ENCODE results near the gene CFAP299. TPM values are rescaled to one million over a fixed set of nuclear protein-coding genes. Genes with fewer than 3 reads are reported as not detected.
"Not testable (repeated sequence)": the region's sequence is repeated elsewhere in the genome, so short reads cannot be mapped to it uniquely, and the experiment has no call there.

Gene CFAP299
- polyA plus RNA-seq, 4 donors = 0.38 to 0.76 (median 0.55) TPM

DNA sequence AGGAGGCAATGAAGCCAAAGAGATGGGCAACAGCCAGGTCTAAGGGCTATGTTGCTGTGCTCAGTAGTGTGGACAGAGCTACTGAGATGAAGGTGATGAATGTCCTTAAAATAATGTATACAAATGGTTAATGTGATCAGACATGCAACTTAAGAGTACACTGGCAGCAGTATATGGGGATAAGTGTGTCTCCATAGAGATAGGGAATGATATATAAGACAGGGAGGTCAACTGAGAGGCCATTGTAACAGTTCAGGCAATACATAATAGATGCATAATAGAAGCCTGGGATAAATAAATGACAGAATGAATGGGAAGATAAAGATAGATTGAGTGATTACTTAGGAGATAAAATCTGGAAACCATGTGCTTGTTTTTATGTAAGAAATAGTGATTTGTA, 250.0 kb downstream of the CFAP299 start:
- no peak for DNase-seq (ENCODE audit: low read depth in 4 of 4, low spot score in 2 of 4)

DNA sequence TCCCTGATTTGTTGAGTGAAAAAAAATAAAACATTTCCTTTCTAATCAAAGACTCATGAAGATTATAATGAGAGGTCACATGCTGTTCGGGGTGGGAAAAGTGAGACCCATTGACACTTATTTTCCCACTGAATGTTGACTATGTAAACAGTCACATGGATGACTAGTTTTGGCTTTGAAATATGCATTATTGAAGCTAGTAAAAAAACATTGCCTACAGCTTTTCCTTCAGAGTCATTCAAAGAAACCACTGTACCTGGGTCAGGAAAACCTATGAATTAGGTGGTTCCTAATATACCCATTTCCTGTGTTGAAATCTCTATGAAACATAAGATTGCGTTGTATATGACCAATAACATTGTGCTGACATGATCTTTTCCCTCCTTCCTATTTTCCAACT, 251.2 kb downstream of the CFAP299 start:
- DNase-seq (ENCODE audit: low read depth in 4 of 4, low spot score in 2 of 4) = no peak

DNA sequence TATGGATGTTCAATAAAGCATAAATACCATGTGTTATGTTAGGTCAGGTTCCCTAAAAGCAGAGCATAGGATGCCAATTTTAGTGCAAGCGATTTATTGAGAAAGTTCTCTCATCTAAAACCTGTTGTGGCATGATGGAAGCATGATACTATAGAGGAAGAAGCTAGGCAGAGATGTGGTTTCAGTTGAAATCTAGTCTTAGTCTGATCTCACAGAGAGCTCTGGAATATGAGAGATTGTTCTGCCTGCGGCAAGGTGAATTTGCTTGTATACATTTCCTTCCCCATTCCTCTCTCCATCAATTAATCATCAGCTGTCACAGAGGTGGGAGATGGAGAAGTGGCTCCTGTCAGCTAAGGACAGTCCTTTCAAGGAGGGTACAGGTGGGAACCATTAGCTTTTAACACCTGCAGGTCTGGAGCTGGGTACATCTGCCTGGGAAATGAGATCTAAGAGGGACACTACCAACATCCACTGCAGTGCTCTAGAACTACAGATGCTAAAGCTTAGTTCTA, 252.4 kb downstream of the CFAP299 start:
- no peak for DNase-seq (ENCODE audit: low read depth in 4 of 4, low spot score in 2 of 4)

DNA sequence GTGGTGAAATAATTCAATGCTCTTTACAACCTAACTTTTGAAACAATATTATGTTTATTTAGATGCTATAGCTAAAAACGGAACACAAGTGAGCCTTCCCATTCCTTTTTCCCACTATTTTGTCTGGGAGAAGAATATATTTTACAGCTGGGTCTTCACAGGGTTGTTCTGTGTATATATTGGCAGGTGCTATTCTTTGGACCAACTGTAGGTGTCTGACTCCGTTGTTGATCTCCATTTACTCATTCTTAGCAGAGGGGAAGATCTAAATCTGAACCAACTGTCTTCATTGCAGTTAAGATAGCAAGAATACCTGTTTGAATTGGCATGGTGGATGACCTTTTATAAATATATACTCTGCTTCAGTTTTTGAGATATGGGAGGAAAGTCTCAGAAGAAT, 257.4 kb downstream of the CFAP299 start:
- DNase-seq (ENCODE audit: low read depth in 4 of 4, low spot score in 2 of 4) = no peak

DNA sequence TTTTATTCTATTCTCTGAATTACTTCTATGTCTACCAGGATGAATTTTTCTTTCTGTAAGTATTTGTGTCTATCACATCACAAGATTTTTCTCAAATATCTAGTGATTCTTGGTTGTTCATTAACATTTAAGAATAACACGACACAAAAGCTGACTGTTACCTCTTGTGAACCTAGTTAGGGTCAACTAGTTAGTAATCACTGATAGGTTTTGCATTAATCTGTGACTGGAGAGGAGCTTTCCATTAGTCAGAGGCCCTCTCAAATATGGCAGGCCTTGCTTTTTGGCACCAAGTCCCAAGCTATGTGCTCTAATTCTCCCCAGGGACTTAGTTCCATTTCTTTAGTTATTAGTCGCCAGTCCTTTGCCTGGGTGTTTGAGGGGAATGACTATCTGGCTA, 259.2 kb downstream of the CFAP299 start:
- no peak for DNase-seq (ENCODE audit: low read depth in 4 of 4, low spot score in 2 of 4)

DNA sequence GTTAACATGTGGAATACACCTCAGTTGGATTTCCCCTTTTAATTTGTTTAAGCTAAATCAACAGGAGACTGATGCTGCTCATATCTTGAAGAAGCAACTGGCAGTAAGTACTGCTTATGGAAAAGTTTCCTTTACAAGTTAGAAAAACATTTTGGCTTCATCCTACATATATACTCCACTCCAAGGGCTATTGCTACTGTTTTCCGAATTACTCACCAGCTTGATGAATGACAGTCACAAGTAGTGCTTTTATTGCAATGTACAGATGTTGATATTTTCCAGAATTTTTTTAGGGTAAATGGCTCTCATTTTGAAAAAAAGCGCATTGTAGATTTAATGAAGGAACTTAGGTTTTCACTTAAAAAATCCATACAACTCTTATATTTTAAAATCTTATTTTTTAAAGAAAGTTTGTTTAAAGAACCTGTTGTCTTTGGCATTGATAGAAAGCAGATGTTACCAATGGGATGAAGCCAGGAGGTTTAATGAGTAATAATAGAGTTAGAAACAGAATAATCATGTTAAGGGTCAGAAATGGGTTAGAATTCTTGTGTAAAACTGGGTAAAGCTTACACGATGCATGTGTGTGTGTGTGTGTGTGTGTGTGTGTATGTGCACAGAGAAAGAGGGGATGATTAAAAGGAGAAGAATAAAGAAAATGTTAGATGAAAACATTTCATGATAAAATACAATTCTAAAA, 272.9 kb downstream of the CFAP299 start:
- no peak for DNase-seq (ENCODE audit: low read depth in 4 of 4, low spot score in 2 of 4)

DNA sequence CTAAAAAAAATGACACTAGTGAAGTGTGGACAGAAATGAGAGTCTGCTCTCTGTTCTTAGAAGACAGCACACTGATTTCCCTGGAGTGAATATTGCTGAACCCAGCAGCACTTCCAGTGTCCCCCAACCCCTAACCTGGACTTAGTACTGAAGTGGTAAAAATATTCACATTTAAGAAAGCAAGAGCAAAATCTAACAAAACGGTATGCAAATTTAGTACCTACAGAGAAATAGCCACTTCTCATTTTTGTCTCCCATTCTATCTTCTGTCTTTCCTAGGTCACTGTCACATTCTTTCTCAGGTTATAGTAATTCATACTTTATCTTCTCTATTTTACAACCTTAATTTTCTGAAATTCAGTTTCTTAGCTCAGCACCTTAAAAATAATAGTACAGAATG, 274.7 kb downstream of the CFAP299 start:
- no peak for DNase-seq (ENCODE audit: low read depth in 4 of 4, low spot score in 2 of 4)

DNA sequence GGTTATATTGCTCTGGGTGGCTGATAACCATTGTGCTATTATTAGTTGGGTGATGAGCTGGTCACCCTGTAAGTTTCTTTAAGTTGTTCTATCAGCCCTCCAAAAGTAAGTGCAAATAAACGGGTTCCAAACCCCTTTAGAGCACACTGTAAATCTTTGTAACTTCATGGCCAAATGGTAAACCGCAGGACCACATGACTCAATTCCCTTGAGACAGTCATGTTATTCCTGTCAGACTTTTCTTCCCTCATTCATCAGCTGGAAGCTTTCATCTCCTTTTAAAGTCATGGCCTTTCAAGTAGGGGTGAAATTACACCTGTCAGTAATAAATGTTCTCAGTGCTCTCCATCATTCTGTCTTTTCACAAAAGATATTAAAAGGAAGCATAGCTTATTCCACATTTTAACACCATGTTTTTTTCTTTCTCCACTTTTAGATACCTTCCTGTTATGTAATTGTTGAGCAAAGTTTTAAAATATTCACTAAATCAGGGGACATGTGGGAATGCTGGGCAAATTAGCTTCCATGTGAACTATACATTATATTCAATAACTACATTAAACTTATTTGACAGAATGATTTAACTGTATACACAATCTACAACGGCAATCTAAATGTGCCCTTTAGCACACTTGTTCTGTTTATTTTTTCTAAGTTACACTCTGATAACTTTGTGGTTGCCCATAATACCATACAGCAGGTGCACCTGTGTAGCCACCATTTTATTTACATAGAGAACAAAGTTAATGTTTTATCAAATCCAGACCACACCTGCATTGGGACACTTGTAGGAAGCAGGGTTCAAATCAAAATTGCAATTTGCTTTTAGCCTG, 275.5 kb downstream of the CFAP299 start:
- DNase-seq (ENCODE audit: low read depth in 4 of 4, low spot score in 2 of 4) = peak in 1 of 4 donors; percentile 7

DNA sequence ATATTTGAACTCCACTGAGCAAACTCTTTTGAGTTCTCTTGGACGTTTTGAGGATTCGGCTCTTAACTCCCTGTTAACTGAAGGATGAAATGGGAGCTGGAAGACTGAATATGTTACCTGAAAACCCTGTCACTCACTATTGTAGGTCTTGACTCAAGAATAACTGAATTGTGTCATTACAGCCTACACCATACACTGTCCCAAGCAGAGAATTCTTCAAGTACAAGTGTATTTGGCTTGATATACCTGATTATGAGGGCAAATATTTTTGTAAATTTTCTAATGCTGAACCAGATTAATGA, 276.1 kb downstream of the CFAP299 start:
- peak in 1 of 4 donors; percentile 0 for DNase-seq (ENCODE audit: low read depth in 4 of 4, low spot score in 2 of 4)

DNA sequence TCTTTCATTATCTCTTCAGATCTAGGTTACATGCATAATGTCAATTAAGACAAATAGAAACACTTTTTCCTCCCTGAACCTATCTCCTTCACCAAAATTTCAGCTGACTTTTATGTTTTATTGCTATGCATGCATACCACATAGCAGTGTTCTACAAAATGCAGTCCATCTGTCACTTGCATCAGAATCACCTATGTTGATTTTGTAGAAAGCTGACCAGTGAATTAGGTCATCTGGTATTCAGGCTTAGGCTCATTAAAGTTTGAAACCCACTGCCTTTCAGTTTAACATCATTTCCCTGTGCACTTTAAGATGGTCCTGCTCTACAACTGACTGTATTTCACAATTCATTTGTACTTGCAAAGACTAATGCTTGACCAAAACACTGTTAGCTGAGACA, 277.9 kb downstream of the CFAP299 start:
- no peak for DNase-seq (ENCODE audit: low read depth in 4 of 4, low spot score in 2 of 4)

DNA sequence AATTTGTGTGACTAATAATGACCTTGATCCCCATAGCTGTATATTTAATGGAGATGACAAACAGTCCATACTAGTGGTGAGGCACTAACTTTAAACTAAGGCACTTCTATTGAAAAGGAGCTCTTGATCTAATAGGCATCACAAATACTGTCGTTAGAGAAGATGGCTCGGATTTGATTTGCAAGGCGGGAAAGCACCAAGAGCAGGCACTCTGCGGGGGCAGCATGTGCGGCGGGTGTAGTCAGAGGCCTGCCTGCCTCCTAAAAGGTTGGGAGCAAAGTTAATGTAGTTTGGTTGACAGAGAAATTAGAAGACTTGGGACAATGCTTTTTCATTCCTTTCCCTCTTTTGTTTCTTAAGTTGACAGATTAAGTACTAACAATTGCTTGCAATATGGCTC, 278.8 kb downstream of the CFAP299 start:
- DNase-seq (ENCODE audit: low read depth in 4 of 4, low spot score in 2 of 4) = no peak

DNA sequence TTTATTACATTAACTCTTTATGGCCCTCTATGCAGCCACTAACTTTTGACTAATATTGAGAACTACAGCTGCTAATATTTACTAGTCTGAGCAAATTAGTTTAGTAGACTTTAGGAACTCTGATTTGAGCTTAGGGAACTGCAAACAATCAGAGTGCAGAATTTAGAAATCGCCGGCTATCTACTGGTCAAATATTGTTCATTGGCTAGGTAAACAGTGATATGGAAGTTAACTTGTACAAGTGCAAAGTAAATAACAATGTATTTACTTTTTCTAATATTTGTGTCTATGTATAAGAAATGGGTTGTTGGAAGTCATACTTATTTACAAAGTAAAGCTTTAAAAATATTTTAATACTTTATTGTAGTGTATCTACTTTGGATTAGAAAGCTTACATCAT, 279.6 kb downstream of the CFAP299 start:
- no peak for DNase-seq (ENCODE audit: low read depth in 4 of 4, low spot score in 2 of 4)

DNA sequence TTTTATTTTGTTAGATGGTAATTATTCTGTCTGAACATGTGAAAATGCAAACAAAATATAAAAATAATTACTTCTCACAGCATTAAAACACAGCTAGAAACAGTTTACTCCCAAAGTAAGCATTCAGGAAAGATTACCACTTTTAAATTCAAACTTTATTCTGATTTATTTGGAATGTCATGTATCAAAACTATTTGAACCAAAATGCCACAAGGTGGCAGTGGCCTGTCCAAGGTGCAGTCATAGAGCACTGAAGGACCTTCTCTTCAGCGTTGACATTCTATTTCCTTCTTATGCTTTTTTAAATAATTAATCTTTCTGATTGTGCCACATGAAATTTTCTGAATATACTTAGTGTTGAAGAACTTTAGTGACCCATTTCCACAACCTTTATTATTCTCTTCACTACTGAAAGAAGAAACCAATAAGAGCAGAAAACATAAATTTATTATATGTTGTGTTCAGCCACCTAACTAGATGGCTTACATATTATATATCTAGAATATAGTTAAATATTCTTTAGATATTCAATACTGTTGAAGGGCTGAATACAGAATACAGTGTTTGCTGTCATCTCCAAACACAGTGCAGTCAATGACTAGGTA, 283.6 kb downstream of the CFAP299 start:
- no peak for DNase-seq (ENCODE audit: low read depth in 4 of 4, low spot score in 2 of 4)

DNA sequence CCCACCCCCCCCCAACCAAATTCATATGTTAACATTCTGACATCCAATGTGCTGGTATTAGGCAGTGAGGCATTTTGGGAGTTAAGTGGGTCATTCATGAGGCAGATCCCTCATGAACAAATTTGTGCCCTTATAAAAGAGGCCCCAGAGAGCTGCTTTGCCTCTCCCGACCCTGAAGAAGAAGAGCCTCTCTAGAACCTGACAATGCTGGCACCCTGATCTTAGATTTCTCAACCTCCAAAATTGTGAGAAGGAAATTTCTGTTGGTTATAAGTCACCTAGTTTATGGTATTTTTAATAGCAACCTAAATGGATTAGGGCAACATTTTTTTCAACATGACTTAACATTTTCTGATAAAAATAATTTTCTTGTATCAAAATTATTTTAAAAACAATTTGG, 296.3 kb downstream of the CFAP299 start:
- no peak for DNase-seq (ENCODE audit: low read depth in 4 of 4, low spot score in 2 of 4)

DNA sequence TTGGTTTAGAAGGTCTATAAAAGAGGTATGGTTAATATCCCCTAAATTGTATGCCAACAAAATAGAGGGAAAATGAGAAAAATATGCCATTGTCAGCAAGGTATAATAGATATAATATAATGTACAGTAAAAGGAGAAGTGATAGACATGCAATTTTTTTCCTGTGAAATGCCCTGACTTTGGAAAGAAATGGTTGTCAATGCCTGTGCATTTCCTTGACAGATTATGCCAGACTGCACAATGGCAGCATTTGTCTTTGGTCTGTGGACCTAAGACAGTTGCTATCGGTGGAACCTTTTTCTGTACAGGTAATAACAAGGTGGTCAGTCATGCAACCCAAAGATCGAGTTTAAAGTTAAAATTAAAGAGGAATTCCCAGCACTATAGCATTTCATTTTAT, 301.7 kb downstream of the CFAP299 start:
- DNase-seq (ENCODE audit: low read depth in 4 of 4, low spot score in 2 of 4) = no peak

DNA sequence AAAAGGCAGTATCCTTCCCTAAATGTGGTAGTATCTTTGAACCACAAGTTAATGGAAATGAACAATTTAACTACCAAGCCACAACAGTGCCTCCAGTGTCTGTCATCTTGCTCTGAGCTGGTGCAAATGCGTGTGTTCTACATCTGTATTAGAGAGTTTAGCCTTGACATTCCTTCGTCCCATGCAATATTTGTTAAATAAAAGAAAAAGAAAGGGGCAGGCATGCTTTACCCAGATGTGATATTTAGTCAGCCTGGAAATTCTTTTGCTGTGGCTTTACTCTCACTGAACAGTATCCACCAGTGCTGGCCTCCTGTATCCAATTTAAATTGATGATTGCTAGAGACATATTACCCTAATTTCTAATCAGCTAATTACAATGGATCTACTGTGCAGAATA, 310.5 kb downstream of the CFAP299 start:
- DNase-seq (ENCODE audit: low read depth in 4 of 4, low spot score in 2 of 4) = no peak

DNA sequence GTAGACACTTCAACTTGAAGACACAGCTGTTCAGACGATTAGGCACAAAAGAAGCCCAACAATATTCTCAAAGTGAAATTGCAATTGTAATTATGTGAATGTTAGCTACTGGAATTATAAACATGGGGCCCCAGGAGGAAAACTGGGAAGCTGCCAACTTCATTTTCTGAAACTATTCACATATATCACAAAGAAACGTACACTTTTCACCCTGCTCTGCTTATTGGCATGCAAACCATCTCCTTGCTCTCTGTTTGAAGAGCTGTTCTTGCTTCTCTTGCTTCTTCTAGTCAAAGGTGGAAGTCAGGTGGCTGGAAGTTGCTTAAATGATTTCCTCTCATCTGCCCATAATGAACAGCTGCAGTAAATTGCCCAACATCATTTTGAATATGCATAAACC, 320.1 kb downstream of the CFAP299 start:
- no peak for DNase-seq (ENCODE audit: low read depth in 4 of 4, low spot score in 2 of 4)

DNA sequence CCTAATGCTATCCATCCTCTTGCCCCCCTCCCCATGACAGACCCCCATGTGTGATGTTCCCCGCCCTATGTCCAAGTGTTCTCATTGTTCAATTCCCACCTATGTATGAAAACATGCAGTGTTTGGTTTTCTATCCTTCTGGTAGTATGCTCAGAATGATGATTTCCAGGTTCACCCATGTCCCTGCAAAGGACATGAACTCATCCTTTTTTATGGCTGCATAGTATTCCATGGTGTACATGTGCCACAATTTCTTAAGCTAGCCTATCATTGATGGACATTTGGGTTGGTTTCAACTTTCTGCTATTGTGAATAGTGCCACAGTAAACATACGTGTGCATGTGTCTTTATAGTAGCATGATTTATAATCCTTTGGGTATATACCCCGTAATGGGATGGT, 334.6 kb downstream of the CFAP299 start:
- not testable (repeated sequence) for DNase-seq (ENCODE audit: low read depth in 4 of 4, low spot score in 2 of 4)

DNA sequence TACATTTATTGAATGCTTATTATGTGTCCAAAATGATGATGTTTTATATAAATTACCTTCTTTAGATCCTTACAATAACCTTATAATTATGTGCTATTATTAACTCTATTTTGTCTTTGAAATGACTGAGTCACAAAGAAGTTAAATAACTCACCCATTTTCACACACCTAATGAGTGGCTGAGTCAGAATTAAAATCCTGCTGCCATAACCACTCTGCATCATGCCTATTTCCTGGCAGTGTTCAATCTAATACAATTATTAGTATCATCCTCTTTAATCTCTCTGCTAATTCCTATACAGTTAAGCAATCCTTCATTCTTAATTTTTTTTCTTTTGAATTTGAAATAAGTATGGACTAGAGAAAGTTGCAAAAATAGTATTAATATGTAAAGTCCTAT, 342.9 kb downstream of the CFAP299 start:
- no peak for DNase-seq (ENCODE audit: low read depth in 4 of 4, low spot score in 2 of 4)

DNA sequence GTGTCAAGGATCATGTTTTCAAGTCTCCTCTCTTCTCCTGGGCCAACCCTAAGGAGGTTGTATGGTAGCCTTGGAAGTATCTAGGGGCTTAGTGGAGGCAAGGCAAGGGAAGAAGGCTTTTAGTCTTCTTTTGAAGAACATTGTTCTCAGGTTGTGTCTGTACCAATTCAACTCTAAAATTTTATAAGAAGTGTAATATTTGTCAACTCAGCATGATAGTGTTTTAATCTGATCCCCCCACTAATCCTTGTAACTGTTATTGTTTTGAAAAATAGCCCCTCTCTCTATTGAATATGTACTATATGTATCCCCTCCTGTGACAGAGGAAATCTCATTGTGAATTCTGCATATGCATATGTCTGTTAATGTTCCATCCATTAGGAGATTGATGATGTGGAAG, 345.4 kb downstream of the CFAP299 start:
- DNase-seq (ENCODE audit: low read depth in 4 of 4, low spot score in 2 of 4) = no peak

DNA sequence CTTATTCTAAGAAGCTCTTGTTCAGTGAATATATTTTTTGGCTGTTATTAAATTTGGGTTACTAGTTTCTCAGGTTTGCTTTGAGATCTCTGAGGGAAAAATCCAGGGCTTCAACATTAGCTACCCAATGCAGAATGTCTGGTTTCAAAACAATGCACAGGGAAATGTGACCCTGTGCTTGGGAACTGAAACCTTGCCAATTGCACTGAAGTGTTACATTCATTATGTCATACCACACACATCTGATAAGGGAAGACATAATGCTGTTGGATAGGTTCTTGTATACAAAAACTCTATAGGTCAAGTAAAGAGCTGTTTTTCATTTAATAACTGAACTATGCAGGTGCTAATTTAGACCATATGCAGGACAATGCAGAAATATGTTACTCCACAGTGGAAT, 349.7 kb downstream of the CFAP299 start:
- DNase-seq (ENCODE audit: low read depth in 4 of 4, low spot score in 2 of 4) = peak in 2 of 4 donors; percentile 0 to 13

DNA sequence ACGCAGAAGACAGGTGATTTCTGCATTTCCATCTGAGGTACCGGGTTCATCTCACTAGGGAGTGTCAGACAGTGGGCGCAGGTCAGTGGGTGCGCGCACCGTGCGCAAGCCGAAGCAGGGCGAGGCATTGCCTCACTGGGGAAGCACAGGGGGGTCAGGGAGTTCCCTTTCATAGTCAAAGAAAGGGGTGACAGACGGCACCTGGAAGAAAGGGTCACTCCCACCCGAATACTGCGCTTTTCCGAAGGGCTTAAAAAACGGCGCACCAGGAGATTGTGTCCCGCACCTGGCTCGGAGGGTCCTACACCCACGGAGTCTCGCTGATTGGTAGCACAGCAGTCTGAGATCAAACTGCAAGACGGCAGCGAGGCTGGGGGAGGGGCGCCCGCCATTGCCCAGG, 352.2 kb downstream of the CFAP299 start:
- DNase-seq (ENCODE audit: low read depth in 4 of 4, low spot score in 2 of 4) = not testable (repeated sequence)

All from left renal cortex interstitium (tissue), 4 donors.